Neuron (in vitro differentiated cells): ENCODE data around the gene ZFHX2.

ENCODE experiments used
- H2AFZ ChIP-seq: one replicate; pipeline ENCODE4 v1.6.1; 2013; ENCODE audit warnings: low read depth, mild to moderate bottlenecking, inconsistent platforms, low read length, moderate library complexity
- H3K27me3 ChIP-seq: one replicate; pipeline ENCODE4 v1.6.1; 2013; ENCODE audit warnings: low read length; ENCODE audit not compliant: insufficient read depth
- H3K36me3 ChIP-seq: one replicate; pipeline ENCODE4 v1.6.1; 2013; ENCODE audit warnings: low read length; ENCODE audit not compliant: insufficient read depth
- H3K4me1 ChIP-seq: one replicate; pipeline ENCODE4 v1.6.1; 2013; ENCODE audit warnings: low read length; ENCODE audit not compliant: insufficient read depth
- H3K4me3 ChIP-seq: 2 replicates; pipeline ENCODE4 v1.5.1; 2013; ENCODE audit warnings: mild to moderate bottlenecking, low read length, moderate library complexity
- H3K9me3 ChIP-seq: one replicate; pipeline ENCODE4 v1.6.1; 2013; ENCODE audit warnings: low read length

The ZFHX2 gene

GRCh38 chr14:23523229-23524016, 28.1 kb downstream of the ZFHX2 start:
- H3K4me3 ChIP-seq: no peak overlapping the region
- no peak overlapping the region for H2AFZ ChIP-seq
- no peaks in the 10 kb centered on the region for H3K9me3 ChIP-seq
- no peaks in the 10 kb centered on the region for H3K4me1 ChIP-seq
- H3K27me3 ChIP-seq: no peaks in the 10 kb centered on the region
- H3K36me3 ChIP-seq: peaks cover 18% of the 10 kb centered on the region

GRCh38 chr14:23522643-23523198, 28.8 kb downstream of the ZFHX2 start:
- Histone ChIP-seq H3K4me1 (no peaks in the 10 kb centered on the region), H3K36me3 (peaks cover 18% of the 10 kb centered on the region), H3K4me3 (no peak overlapping the region), H2AFZ (no peak overlapping the region), H3K27me3 (no peaks in the 10 kb centered on the region), H3K9me3 (no peaks in the 10 kb centered on the region)

GRCh38 chr14:23521785-23522640, 29.6 kb downstream of the ZFHX2 start:
- H3K4me1 ChIP-seq: no peaks in the 10 kb centered on the region
- no peak overlapping the region for H3K4me3 ChIP-seq
- no peaks in the 10 kb centered on the region for H3K9me3 ChIP-seq
- no peaks in the 10 kb centered on the region for H3K27me3 ChIP-seq
- peaks cover 17% of the 10 kb centered on the region for H3K36me3 ChIP-seq
- H2AFZ ChIP-seq: no peak overlapping the region

GRCh38 chr14:23520899-23521533, 30.5 kb downstream of the ZFHX2 start:
- Histone ChIP-seq H3K27me3 (no peaks in the 10 kb centered on the region), H2AFZ (no peak overlapping the region), H3K36me3 (peaks cover 9% of the 10 kb centered on the region), H3K4me1 (no peaks in the 10 kb centered on the region), H3K9me3 (no peaks in the 10 kb centered on the region), H3K4me3 (no peak overlapping the region)

- Histone ChIP-seq H3K9me3 (no peaks in the 10 kb centered on the region), H3K36me3 (no peaks in the 10 kb centered on the region), H3K27me3 (no peaks in the 10 kb centered on the region), H3K4me1 (no peaks in the 10 kb centered on the region), H2AFZ (no peak overlapping the region), H3K4me3 (no peak overlapping the region)
These were observed 32.9 kb downstream of the ZFHX2 start for GRCh38 chr14:23518709-23519108.

GRCh38 chr14:23517650-23518326, 33.8 kb downstream of the ZFHX2 start:
- Histone ChIP-seq H2AFZ (no peak overlapping the region), H3K4me3 (no peak overlapping the region), H3K36me3 (no peaks in the 10 kb centered on the region)

GRCh38 chr14:23514644-23514957, 37.0 kb downstream of the ZFHX2 start:
- Histone ChIP-seq H3K4me1 (no peaks in the 10 kb centered on the region), H3K27me3 (no peaks in the 10 kb centered on the region), H3K9me3 (no peaks in the 10 kb centered on the region), H3K4me3 (no peak overlapping the region), H3K36me3 (no peaks in the 10 kb centered on the region), H2AFZ (no peak overlapping the region)

More at GRCh38 chr14:23517650-23518326, 33.8 kb downstream of the ZFHX2 start:
- H3K9me3 ChIP-seq: no peaks in the 10 kb centered on the region
- H3K4me1 ChIP-seq: no peaks in the 10 kb centered on the region
- no peaks in the 10 kb centered on the region for H3K27me3 ChIP-seq

- no peaks in the 10 kb centered on the region for H3K4me1 ChIP-seq
- H3K9me3 ChIP-seq: no peaks in the 10 kb centered on the region
- no peaks in the 10 kb centered on the region for H3K36me3 ChIP-seq
- H3K4me3 ChIP-seq: no peak overlapping the region
- no peak overlapping the region for H2AFZ ChIP-seq
- no peaks in the 10 kb centered on the region for H3K27me3 ChIP-seq
These were observed 37.5 kb downstream of the ZFHX2 start for GRCh38 chr14:23513818-23514643.

- no peak overlapping the region for H2AFZ ChIP-seq
These were observed 38.4 kb downstream of the ZFHX2 start for GRCh38 chr14:23513005-23513817.

GRCh38 chr14:23512156-23512555, 39.4 kb downstream of the ZFHX2 start:
- Histone ChIP-seq H3K27me3 (no peaks in the 10 kb centered on the region), H2AFZ (no peak overlapping the region), H3K9me3 (no peaks in the 10 kb centered on the region), H3K4me3 (no peak overlapping the region), H3K36me3 (no peaks in the 10 kb centered on the region), H3K4me1 (no peaks in the 10 kb centered on the region)

More at GRCh38 chr14:23513005-23513817, 38.4 kb downstream of the ZFHX2 start:
- Histone ChIP-seq H3K4me1 (no peaks in the 10 kb centered on the region), H3K9me3 (no peaks in the 10 kb centered on the region), H3K27me3 (no peaks in the 10 kb centered on the region), H3K36me3 (no peaks in the 10 kb centered on the region), H3K4me3 (no peak overlapping the region)

GRCh38 chr14:23494223-23494622, 57.3 kb downstream of the ZFHX2 start:
- Histone ChIP-seq H3K36me3 (no peaks in the 10 kb centered on the region), H3K4me3 (no peak overlapping the region), H3K27me3 (no peaks in the 10 kb centered on the region), H2AFZ (no peak overlapping the region), H3K9me3 (no peaks in the 10 kb centered on the region), H3K4me1 (peaks cover 9% of the 10 kb centered on the region)
